ACC112 (cell line): ENCODE data around the gene NSD2.
"Not testable (repeated sequence)": the region's sequence is repeated elsewhere in the genome, so short reads cannot be mapped to it uniquely, and the experiment has no call there.

Source experiments
- H2AFZ ChIP-seq: fragments of 200-600 bp; sonication (generic); one replicate; pipeline ENCODE4 v1.6.0; 2017; ENCODE audit warnings: antibody characterized with exemption, low read length; ENCODE audit not compliant: unreplicated experiment
- H3K27ac ChIP-seq: fragments of 200-600 bp; sonication (generic); 2 replicates; pipeline ENCODE4 v1.5.1; 2014; ENCODE audit warnings: low read depth, mild to moderate bottlenecking, antibody characterized with exemption, low read length, moderate library complexity
- H3K27me3 ChIP-seq: fragments of 200-600 bp; sonication (generic); 2 replicates; pipeline ENCODE4 v1.6.1; 2014; ENCODE audit warnings: mild to moderate bottlenecking, antibody characterized with exemption, low read length, moderate library complexity, mixed read lengths; ENCODE audit not compliant: insufficient read depth
- H3K36me3 ChIP-seq: fragments of 200-600 bp; sonication (generic); 2 replicates; pipeline ENCODE4 v1.6.1; 2016; ENCODE audit warnings: mild to moderate bottlenecking, antibody characterized with exemption, low read length, moderate library complexity, mixed read lengths; ENCODE audit not compliant: insufficient read depth
- H3K4me1 ChIP-seq: fragments of 200-600 bp; sonication (generic); one replicate; pipeline ENCODE4 v1.6.1; 2016; ENCODE audit warnings: low read length, mixed read lengths; ENCODE audit not compliant: insufficient read depth, unreplicated experiment, control insufficient read depth
- H3K4me3 ChIP-seq: fragments of 200-600 bp; sonication (generic); 2 replicates; pipeline ENCODE4 v1.5.1; 2014; ENCODE audit warnings: mild to moderate bottlenecking, low read depth, low read length
- H3K79me2 ChIP-seq: fragments of 200-600 bp; sonication (generic); one replicate; pipeline ENCODE4 v1.6.0; 2016; ENCODE audit warnings: low read length; ENCODE audit not compliant: control insufficient read depth, unreplicated experiment, insufficient read depth

NSD2 gene

GRCh38 chr4:1991596-1992434 is 120.6 kb downstream of the NSD2 start:
- H3K4me1 ChIP-seq, result no peaks in the 10 kb centered on the region
- H2AFZ ChIP-seq, result no peak overlapping the region
- peaks cover 17% of the 10 kb centered on the region for H3K79me2 ChIP-seq
- H3K27me3 ChIP-seq, result no peaks in the 10 kb centered on the region
- H3K4me3 ChIP-seq, result no peak overlapping the region
- H3K27ac ChIP-seq, result no peak overlapping the region
- H3K36me3 ChIP-seq, result peaks cover under 1% of the 10 kb centered on the region

GRCh38 chr4:1992468-1993168 is 121.4 kb downstream of the NSD2 start:
- Histone ChIP-seq H3K27ac (no peak overlapping the region), H3K4me3 (no peak overlapping the region), H3K36me3 (peaks cover 9% of the 10 kb centered on the region), H3K4me1 (no peaks in the 10 kb centered on the region), H3K79me2 (peaks cover 25% of the 10 kb centered on the region), H2AFZ (no peak overlapping the region), H3K27me3 (no peaks in the 10 kb centered on the region)

GRCh38 chr4:1993169-1993516 is 122.0 kb downstream of the NSD2 start:
- no peaks in the 10 kb centered on the region for H3K4me1 ChIP-seq
- H3K4me3 ChIP-seq, result no peak overlapping the region
- no peak overlapping the region for H2AFZ ChIP-seq
- H3K36me3 ChIP-seq, result peaks cover 12% of the 10 kb centered on the region
- peaks cover 28% of the 10 kb centered on the region for H3K79me2 ChIP-seq
- no peaks in the 10 kb centered on the region for H3K27me3 ChIP-seq
- no peak overlapping the region for H3K27ac ChIP-seq

- Histone ChIP-seq H3K36me3 (peaks cover 15% of the 10 kb centered on the region), H3K79me2 (peaks cover 35% of the 10 kb centered on the region)
- H2AFZ ChIP-seq, H3K4me3 ChIP-seq, H3K27me3 ChIP-seq, H3K27ac ChIP-seq, H3K4me1 ChIP-seq: not testable (repeated sequence)
Measured at GRCh38 chr4:1993718-1994516, 122.7 kb downstream of the NSD2 start.

DNA sequence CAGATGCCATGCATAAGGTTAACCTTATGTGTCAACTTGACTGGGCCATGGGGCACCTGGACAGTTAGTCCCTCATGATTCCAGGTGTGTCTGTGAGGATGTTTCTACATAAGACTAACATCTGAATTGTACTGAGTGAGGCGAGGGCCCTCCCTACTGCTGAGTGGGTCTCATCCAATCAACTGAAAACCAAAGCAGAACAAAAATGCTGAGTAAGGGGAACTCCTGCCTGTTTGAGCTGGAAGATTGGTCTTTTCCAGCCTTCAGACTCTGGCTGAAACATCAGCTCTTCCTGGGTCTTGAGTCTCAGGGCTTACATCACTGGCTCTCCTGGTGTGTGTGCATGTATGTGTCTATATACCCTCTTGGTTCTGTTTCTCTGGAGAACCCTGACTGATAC is 123.7 kb downstream of the NSD2 start:
- peaks cover 42% of the 10 kb centered on the region for H3K79me2 ChIP-seq
- H3K36me3 ChIP-seq, result peaks cover 15% of the 10 kb centered on the region
- no peaks in the 10 kb centered on the region for H3K27me3 ChIP-seq

DNA sequence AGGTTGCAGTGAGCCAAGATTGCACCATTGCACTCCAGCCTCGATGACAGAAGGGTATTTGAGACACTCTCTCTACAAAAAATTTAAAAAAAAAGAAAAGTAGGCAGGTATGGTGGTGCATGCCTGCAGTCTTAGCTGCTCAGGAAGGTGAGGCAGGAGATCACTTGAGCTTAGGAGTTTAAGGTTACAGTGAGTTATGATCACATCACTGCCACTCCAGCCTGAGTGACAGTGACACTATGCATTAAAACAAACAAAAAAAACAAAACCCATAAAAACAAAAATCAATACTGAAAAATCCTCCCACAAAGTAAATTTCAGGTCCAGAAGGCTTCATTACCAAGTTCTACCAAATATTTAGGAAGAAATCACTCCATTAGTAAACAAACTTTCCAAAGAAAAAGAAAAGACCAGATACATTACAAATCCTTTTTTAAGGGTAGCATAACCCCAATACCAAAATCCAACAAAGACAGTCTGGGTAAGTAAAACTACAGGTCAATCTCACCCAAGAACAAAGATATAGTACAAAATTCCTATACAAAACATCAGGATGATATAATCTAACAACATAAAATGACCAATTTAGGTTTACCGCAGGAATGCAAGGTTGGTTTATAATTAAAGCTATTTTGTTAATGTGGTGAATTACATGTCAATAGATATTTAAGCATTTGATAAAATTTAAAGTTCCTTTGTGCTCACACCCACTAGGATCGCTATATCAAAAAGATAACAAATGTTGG is 125.8 kb downstream of the NSD2 start:
- Histone ChIP-seq H3K79me2 (peaks cover 42% of the 10 kb centered on the region), H3K36me3 (peaks cover 18% of the 10 kb centered on the region), H3K4me3 (no peak overlapping the region), H3K27me3 (no peaks in the 10 kb centered on the region), H2AFZ (no peak overlapping the region), H3K27ac (no peak overlapping the region), H3K4me1 (no peaks in the 10 kb centered on the region)

More for the DNA sequence above, 123.7 kb downstream of the NSD2 start:
- Histone ChIP-seq H2AFZ (no peak overlapping the region), H3K4me3 (no peak overlapping the region), H3K4me1 (no peaks in the 10 kb centered on the region), H3K27ac (no peak overlapping the region)

DNA sequence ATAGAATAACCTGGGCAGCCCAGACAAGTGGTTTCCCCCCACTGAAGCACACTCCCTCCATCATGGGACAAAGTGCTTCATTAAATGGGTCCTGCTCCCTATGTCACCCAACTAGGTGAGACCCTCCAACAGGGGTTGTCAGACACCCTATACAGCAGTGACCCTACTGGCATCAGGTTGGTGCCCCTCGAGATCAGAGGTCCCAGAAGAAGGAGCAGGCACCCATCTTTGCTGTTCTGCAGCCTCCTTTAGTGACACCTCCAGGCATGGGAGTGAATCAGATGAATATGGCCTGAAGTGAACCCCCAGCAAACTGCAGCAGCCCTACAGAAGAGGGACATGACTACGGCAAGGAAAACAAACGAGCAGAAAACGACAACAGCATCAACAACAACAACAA is 126.5 kb downstream of the NSD2 start:
- Histone ChIP-seq H3K36me3 (peaks cover 18% of the 10 kb centered on the region), H3K27ac (no peak overlapping the region), H3K4me1 (no peaks in the 10 kb centered on the region), H2AFZ (no peak overlapping the region), H3K27me3 (no peaks in the 10 kb centered on the region), H3K4me3 (no peak overlapping the region), H3K79me2 (peaks cover 42% of the 10 kb centered on the region)

DNA sequence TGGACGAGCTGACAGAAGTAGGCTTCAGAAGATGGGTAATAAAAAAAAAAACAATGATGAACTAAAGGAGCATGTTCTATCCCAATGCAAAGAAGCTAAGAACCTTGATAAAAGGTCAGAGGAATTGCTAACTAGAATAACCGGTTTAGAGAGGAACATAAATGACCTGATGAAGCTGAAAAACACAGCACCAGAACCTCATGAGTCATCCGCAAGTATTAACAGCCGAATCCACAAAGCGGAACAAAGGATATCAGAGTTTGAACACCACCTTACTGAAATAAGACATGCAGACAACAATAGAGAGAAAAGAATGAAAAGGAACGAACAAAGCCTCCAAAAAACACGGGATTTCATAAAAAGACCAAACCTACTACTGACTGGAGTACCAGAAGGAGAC is 127.1 kb downstream of the NSD2 start:
- Histone ChIP-seq H3K4me1 (no peaks in the 10 kb centered on the region), H3K36me3 (peaks cover 22% of the 10 kb centered on the region), H2AFZ (no peak overlapping the region), H3K79me2 (peaks cover 47% of the 10 kb centered on the region), H3K27ac (no peak overlapping the region), H3K4me3 (no peak overlapping the region), H3K27me3 (no peaks in the 10 kb centered on the region)

GRCh38 chr4:1999308-1999707 is 128.1 kb downstream of the NSD2 start:
- not testable (repeated sequence) for H3K4me1 ChIP-seq, H3K27me3 ChIP-seq, H3K27ac ChIP-seq, H3K4me3 ChIP-seq, H2AFZ ChIP-seq
- H3K36me3 ChIP-seq, result peaks cover 22% of the 10 kb centered on the region
- peaks cover 47% of the 10 kb centered on the region for H3K79me2 ChIP-seq

- peaks cover 14% of the 10 kb centered on the region; the same call in 1 of the 2 replicates for H3K36me3 ChIP-seq
- H3K4me3 ChIP-seq, result not testable (repeated sequence)
Measured at GRCh38 chr4:2003361-2003760, 132.2 kb downstream of the NSD2 start.

More at GRCh38 chr4:2003361-2003760, 132.2 kb downstream of the NSD2 start:
- H3K4me1 ChIP-seq, H3K27me3 ChIP-seq, H2AFZ ChIP-seq, H3K27ac ChIP-seq: not testable (repeated sequence)
- peaks cover 51% of the 10 kb centered on the region for H3K79me2 ChIP-seq
